Measurements from ENCODE around the gene CUL4A. TPM values are rescaled to one million over a fixed set of nuclear protein-coding genes. Genes with fewer than 3 reads are reported as not detected.

The CUL4A gene
- total RNA-seq, 4 donors from 2014 or later: 106 to 143 (median 122) TPM

- TF ChIP-seq CTCF (IDR thresholded peaks at IDR 0.05; ENCODE audit: low read depth): no peak
Measured at GRCh38 chr13:113166681-113167080, 42.7 kb upstream of the CUL4A start.

- no peak for TF ChIP-seq CTCF (IDR thresholded peaks at IDR 0.05; ENCODE audit: low read depth)
Measured at GRCh38 chr13:113167155-113167554, 42.3 kb upstream of the CUL4A start.

- no peak for TF ChIP-seq CTCF (IDR thresholded peaks at IDR 0.05; ENCODE audit: low read depth)
Measured at GRCh38 chr13:113167575-113167974, 41.8 kb upstream of the CUL4A start.

- no peak for TF ChIP-seq CTCF (IDR thresholded peaks at IDR 0.05; ENCODE audit: low read depth)
Measured at GRCh38 chr13:113168211-113168610, 41.2 kb upstream of the CUL4A start.

- no peak for TF ChIP-seq CTCF (IDR thresholded peaks at IDR 0.05; ENCODE audit: low read depth)
Measured at GRCh38 chr13:113169277-113170272, 39.8 kb upstream of the CUL4A start.

- TF ChIP-seq CTCF (IDR thresholded peaks at IDR 0.05; ENCODE audit: low read depth): no peak
Measured at GRCh38 chr13:113170511-113170910, 38.9 kb upstream of the CUL4A start.

- no peak for TF ChIP-seq CTCF (IDR thresholded peaks at IDR 0.05; ENCODE audit: low read depth)
Measured at GRCh38 chr13:113171250-113172125, 37.9 kb upstream of the CUL4A start.
